ENCODE results near the gene MYZAP. TPM values are rescaled to one million over a fixed set of nuclear protein-coding genes. Genes with fewer than 3 reads are reported as not detected.

The MYZAP gene
- total RNA-seq, 2 donors from 2014 or later, result 0.22 to 0.33 TPM

GRCh38 chr15:57643826-57644225, 52.1 kb downstream of the MYZAP start:
- Mint-ChIP-seq H3K36me3 (ENCODE audit: low read depth) (no peaks in the 10 kb centered on the region), H3K4me1 (no peaks in the 10 kb centered on the region), H3K4me3 (no peak overlapping the region), H3K27ac (no peak overlapping the region), H3K9me3 (no peaks in the 10 kb centered on the region), H3K27me3 (ENCODE audit: insufficient read depth) (peaks cover 17% of the 10 kb centered on the region)
- Histone ChIP-seq H3K27me3 (ENCODE audit: control insufficient read depth, insufficient read depth, low read length, poor library complexity, severe bottlenecking) (no peaks in the 10 kb centered on the region), H3K4me1 (ENCODE audit: control insufficient read depth, insufficient read depth, low read length) (no peaks in the 10 kb centered on the region), H3K9ac (ENCODE audit: extremely low read depth, low read length, poor library complexity, severe bottlenecking) (no peak overlapping the region), H3K9me3 (ENCODE audit: control insufficient read depth, low read length) (no peaks in the 10 kb centered on the region), H3K36me3 (ENCODE audit: control insufficient read depth, insufficient read depth, low read length) (no peaks in the 10 kb centered on the region), H3K27ac (ENCODE audit: low read depth, low read length) (no peak overlapping the region), H3K4me3 (ENCODE audit: low read length) (no peak overlapping the region)
- TF ChIP-seq, protein P1, sequence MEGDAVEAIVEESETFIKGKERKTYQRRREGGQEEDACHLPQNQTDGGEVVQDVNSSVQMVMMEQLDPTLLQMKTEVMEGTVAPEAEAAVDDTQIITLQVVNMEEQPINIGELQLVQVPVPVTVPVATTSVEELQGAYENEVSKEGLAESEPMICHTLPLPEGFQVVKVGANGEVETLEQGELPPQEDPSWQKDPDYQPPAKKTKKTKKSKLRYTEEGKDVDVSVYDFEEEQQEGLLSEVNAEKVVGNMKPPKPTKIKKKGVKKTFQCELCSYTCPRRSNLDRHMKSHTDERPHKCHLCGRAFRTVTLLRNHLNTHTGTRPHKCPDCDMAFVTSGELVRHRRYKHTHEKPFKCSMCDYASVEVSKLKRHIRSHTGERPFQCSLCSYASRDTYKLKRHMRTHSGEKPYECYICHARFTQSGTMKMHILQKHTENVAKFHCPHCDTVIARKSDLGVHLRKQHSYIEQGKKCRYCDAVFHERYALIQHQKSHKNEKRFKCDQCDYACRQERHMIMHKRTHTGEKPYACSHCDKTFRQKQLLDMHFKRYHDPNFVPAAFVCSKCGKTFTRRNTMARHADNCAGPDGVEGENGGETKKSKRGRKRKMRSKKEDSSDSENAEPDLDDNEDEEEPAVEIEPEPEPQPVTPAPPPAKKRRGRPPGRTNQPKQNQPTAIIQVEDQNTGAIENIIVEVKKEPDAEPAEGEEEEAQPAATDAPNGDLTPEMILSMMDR (conservative IDR thresholded peaks at IDR 0.05), result no peak
- DNase-seq, result peak; percentile 19
- 93 to 100% methylated on average over 3 to 4 of the region's 4 CpGs for WGBS, 2 experiments (ENCODE audit: insufficient coverage in 1 of 2, insufficient read length in 1 of 2)

- no peak overlapping the region for H3K27ac Mint-ChIP-seq
- Histone ChIP-seq H3K4me3 (ENCODE audit: low read length) (no peak overlapping the region), H3K9me3 (ENCODE audit: control insufficient read depth, low read length) (no peaks in the 10 kb centered on the region), H3K36me3 (ENCODE audit: control insufficient read depth, insufficient read depth, low read length) (no peaks in the 10 kb centered on the region), H3K4me1 (ENCODE audit: control insufficient read depth, insufficient read depth, low read length) (no peaks in the 10 kb centered on the region), H3K27me3 (ENCODE audit: control insufficient read depth, insufficient read depth, low read length, poor library complexity, severe bottlenecking) (no peaks in the 10 kb centered on the region), H3K27ac (ENCODE audit: low read depth, low read length) (no peak overlapping the region), H3K9ac (ENCODE audit: extremely low read depth, low read length, poor library complexity, severe bottlenecking) (no peak overlapping the region)
- 94 to 100% methylated on average over 2 to 5 of the region's 5 CpGs for WGBS, 2 experiments (ENCODE audit: insufficient coverage in 1 of 2, insufficient read length in 1 of 2)
- no peaks in the 10 kb centered on the region for H3K36me3 Mint-ChIP-seq (ENCODE audit: low read depth)
- no peak for DNase-seq
- H3K27me3 Mint-ChIP-seq (ENCODE audit: insufficient read depth), result peaks cover 11% of the 10 kb centered on the region
- TF ChIP-seq, protein P1 (conservative IDR thresholded peaks at IDR 0.05), result no peak
- no peaks in the 10 kb centered on the region for H3K4me1 Mint-ChIP-seq
- no peaks in the 10 kb centered on the region for H3K9me3 Mint-ChIP-seq
- H3K4me3 Mint-ChIP-seq, result no peak overlapping the region
Observed at GRCh38 chr15:57646087-57646486, 54.4 kb downstream of the MYZAP start.

DNA sequence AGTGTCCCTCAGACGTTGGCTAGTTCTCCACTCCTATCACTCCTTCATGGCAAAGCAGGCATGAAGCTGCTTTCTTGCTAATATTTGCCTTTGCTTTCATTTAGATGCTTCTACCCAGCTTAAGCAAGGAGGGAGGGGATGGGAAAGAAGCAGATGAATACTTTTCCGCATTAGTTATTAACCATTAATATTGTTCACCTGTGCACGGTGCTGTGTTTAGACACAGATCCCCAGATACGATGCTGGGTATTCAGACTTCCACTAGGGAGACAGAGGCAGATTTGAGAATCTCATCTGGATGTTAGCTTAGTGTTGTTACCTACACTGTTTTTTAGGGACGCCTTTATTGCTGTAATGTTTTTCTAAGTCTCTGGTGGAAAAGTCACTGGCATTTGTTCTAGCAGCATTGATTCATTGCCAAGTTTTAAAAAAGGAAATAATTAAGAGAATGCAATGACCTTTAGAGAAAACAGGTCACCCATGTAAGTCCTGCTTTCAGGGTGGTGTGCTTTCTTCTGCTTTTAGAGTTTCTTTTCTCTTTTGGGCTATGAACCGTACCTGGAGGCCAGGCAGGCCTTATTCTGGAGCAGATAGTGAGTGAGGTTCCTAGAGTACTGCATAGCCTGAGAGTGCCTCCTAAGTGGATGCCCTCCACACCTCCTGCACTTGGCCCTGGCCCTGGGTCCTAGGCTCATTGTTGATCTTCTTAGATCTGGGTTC, 55.5 kb downstream of the MYZAP start:
- no peak overlapping the region for H3K4me3 Mint-ChIP-seq
- H3K4me1 Mint-ChIP-seq, result no peaks in the 10 kb centered on the region
- no peak overlapping the region for H3K9ac ChIP-seq (ENCODE audit: extremely low read depth, low read length, poor library complexity, severe bottlenecking)
- no peaks in the 10 kb centered on the region for H3K4me1 ChIP-seq (ENCODE audit: control insufficient read depth, insufficient read depth, low read length)
- DNase-seq, result no peak
- H3K9me3 ChIP-seq (ENCODE audit: control insufficient read depth, low read length), result no peaks in the 10 kb centered on the region
- peaks cover 11% of the 10 kb centered on the region for H3K27me3 Mint-ChIP-seq (ENCODE audit: insufficient read depth)
- no peak overlapping the region for H3K4me3 ChIP-seq (ENCODE audit: low read length)
- H3K27ac Mint-ChIP-seq, result no peak overlapping the region
- no peaks in the 10 kb centered on the region for H3K27me3 ChIP-seq (ENCODE audit: control insufficient read depth, insufficient read depth, low read length, poor library complexity, severe bottlenecking)
- H3K36me3 ChIP-seq (ENCODE audit: control insufficient read depth, insufficient read depth, low read length), result no peaks in the 10 kb centered on the region
- H3K9me3 Mint-ChIP-seq, result no peaks in the 10 kb centered on the region
- H3K27ac ChIP-seq (ENCODE audit: low read depth, low read length), result no peak overlapping the region
- 92 to 100% methylated on average over 1 to 6 of the region's 6 CpGs for WGBS, 2 experiments (ENCODE audit: insufficient coverage in 1 of 2, insufficient read length in 1 of 2)
- TF ChIP-seq, protein P1 (conservative IDR thresholded peaks at IDR 0.05), result no peak
- no peaks in the 10 kb centered on the region for H3K36me3 Mint-ChIP-seq (ENCODE audit: low read depth)

Measured in endodermal cell (in vitro differentiated cells).